ENCODE results near the gene SLC6A5.
A peak's percentile ranks its signal among the peaks of the same experiment; 100 is the strongest.
"Not testable (repeated sequence)": the region's sequence is repeated elsewhere in the genome, so short reads cannot be mapped to it uniquely, and the experiment has no call there.

SLC6A5 gene

DNA sequence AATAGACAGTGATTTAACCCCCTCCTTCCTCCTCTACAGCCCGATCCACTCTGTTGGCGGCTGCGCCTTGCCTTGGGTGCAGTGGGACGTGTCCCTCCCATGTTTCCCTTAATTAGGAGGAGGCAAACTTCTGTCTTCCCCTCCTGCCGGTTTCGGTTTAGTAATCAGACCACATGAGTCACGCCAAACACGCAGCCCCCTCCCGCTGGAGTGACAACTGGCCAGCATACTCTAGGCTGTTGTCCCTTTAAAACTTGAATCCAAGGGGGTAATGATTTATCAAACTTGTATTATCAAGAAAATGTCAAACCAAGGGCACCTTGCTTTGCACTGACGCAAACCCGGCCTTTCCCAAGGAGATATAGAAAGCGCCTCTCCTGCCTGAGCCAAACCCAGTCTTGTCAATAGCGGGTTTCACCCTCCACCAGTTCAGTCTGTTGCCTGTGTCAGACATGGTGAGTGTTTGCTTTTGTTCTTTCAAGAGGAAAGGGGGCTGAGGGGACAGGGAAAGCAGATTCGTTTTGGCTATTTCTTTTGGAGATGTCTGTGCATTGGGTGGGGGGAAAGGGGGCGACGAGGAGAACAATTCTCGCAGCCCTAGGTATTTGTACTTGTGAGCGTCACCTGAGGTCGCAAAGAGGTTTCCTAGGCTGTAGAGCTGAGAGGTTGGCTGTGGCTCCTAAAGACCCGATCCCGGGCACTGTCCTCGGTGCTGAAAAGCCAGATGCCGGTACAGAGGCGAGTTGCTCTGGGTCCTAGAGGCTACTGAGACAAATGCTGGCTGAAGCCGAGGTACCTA lies at the start of gene SLC6A5:
SLC6A5 (plus strand) TSS at position 388 of the 799 bp plus-strand sequence; CDS start at position 453, 65 bp downstream.
- TF ChIP-seq, protein P1, sequence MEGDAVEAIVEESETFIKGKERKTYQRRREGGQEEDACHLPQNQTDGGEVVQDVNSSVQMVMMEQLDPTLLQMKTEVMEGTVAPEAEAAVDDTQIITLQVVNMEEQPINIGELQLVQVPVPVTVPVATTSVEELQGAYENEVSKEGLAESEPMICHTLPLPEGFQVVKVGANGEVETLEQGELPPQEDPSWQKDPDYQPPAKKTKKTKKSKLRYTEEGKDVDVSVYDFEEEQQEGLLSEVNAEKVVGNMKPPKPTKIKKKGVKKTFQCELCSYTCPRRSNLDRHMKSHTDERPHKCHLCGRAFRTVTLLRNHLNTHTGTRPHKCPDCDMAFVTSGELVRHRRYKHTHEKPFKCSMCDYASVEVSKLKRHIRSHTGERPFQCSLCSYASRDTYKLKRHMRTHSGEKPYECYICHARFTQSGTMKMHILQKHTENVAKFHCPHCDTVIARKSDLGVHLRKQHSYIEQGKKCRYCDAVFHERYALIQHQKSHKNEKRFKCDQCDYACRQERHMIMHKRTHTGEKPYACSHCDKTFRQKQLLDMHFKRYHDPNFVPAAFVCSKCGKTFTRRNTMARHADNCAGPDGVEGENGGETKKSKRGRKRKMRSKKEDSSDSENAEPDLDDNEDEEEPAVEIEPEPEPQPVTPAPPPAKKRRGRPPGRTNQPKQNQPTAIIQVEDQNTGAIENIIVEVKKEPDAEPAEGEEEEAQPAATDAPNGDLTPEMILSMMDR (conservative IDR thresholded peaks at IDR 0.05; ENCODE audit: low read length) = no peak
- no peak within 1 kb of the TSS for H3K4me3 ChIP-seq (ENCODE audit: low read length)
- peak; percentile 10 for DNase-seq (ENCODE audit: low read depth)

DNA sequence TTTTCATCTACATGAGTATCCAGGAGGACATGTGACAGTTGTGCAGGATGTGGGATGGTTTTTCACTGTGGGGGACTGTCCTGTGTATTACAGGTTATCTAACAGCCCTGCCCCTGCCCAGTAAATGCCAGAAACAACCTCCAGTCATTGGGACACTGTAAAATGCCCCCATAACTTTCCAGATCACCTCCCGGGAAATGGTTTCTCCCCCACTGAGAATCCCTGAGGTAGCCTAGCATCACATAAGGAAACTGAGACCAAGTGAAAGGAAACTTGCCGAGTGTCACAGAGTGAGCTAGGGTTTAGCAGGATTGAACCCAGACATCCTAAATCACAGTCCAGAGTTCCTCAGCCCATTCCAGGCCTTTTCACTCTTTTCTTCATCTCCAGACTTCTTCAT lies 48.3 kb upstream of the SLC6A5 start:
- DNase-seq (ENCODE audit: low read depth) = no peak
- TF ChIP-seq, protein P1 (conservative IDR thresholded peaks at IDR 0.05; ENCODE audit: low read length) = no peak

DNA sequence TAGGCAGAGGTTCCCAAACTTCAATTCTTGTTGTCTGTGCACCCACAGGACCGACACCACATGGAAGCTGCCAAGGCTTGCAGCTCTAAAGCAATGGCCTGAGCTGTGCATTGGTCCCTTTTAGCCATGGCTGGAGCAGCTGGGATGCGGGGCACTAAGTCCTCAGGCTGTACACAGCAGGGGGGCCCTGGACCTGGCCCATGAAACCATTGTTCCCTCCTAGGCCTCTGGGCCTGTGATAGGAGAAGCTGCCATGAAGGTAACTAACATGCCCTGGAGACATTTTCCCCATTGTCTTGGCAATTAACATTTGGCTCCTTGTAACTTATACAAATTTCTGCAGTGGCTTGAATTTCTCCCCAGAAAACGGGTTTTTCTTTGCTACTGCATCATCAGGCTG lies 43.6 kb upstream of the SLC6A5 start:
- TF ChIP-seq, protein P1 (conservative IDR thresholded peaks at IDR 0.05; ENCODE audit: low read length) = no peak
- no peak overlapping the region for H3K4me3 ChIP-seq (ENCODE audit: low read length)
- DNase-seq (ENCODE audit: low read depth) = no peak

More for the DNA sequence above, 48.3 kb upstream of the SLC6A5 start:
- H3K4me3 ChIP-seq (ENCODE audit: low read length) = no peak overlapping the region

DNA sequence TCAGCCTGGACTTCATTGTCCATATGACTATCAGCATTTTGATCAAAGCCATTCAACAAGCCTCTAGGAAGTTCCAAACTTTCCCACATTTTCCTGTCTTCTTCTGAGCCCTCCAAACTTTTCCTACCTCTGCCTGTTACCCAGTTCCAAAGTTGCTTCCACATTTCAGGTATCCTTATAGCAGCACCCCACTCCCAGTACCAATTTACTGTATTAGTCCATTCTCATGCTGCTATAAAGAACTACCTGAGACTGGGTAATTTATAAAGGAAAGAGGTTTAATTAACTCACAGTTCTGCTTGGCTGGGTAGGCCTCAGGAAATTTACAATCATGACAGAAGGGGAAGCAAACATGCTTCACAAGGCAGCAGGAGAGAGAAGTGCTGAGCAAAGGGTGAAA lies 43.0 kb upstream of the SLC6A5 start:
- DNase-seq (ENCODE audit: low read depth); H3K4me3 ChIP-seq (ENCODE audit: low read length): not testable (repeated sequence)

DNA sequence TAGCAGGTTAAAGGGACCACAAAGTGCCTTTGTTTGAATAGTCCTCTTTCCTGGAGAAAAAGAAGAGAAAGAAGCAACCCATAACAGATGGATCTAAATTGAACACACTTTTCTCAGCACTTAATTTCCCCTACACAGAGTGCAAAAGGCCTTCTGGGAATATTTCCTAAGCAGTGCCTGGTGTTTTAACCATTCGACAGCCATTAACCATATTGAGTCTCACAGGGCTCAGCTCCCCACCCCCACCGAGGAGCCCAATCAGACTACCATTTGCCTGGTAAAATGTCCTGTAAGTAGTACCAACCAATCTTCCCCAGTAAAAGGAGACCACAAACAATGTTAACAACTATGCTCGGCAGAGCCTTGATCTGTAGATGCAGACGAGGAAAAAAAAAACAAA lies 40.7 kb upstream of the SLC6A5 start:
- no peak overlapping the region for H3K4me3 ChIP-seq (ENCODE audit: low read length)
- TF ChIP-seq, protein P1 (conservative IDR thresholded peaks at IDR 0.05; ENCODE audit: low read length) = no peak
- no peak for DNase-seq (ENCODE audit: low read depth)

DNA sequence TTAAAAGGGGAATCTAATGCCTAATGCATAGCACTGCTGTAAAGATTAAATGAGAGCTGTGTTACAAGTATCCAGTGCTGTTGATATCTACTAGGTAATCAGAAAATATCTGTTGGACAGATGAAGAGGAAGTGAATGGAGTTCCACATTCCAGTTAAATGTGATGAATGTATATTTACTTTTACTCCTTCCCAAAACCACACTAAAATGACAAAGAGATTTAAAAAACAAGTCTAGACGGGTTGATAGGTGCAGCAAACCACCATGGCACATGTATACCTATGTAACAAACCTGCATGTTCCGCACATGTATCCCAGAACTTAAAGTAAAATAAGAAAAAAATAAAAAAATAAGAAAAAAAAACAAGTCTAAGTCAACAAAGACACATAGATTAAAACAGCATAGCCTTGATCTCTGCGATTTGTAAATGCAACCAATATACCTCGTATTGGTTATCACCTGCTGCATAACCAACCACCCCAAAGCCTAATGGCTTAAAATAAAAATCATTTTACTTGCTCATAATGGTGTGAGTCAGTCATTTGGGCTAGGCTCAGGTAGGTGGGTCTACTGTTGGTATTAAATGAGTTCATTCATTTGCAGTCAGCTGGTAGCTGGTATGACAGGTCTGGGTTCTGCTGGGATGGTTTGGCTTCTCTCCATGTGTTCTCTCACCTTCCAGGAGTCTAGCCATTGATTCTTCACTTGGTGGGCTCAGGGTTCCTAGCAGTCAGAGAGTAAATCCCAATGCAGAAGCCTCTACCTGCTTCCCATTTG lies 39.7 kb upstream of the SLC6A5 start:
- H3K4me3 ChIP-seq (ENCODE audit: low read length) = no peak overlapping the region
- TF ChIP-seq, protein P1 (conservative IDR thresholded peaks at IDR 0.05; ENCODE audit: low read length) = no peak
- DNase-seq (ENCODE audit: low read depth) = no peak

DNA sequence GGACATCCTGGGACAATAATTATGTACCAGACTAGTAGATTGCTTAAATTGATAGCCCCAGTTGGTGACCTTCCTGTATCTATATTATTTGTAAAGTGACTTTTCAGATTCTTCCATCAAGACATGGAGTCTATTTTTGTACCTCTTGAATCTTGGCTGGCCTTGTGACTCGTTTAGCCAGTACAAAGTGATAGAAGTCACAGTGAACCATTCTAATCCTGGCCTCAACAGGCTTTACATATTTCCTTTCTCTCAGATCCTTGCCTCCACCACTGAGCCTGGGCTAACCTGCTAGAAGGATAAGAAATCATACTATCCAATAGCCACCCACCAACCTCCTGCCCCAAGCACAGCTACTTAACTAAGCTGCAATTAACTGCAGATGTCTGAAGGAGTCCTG lies 37.5 kb upstream of the SLC6A5 start:
- H3K4me3 ChIP-seq (ENCODE audit: low read length) = no peak overlapping the region
- DNase-seq (ENCODE audit: low read depth) = no peak
- TF ChIP-seq, protein P1 (conservative IDR thresholded peaks at IDR 0.05; ENCODE audit: low read length) = no peak

Measured in AG10803 (cell line).